Endothelial cell of umbilical vein (primary cell): ENCODE results near the gene UVRAG.

Source experiments
- CTCF ChIP-seq, 2 donors: IDR thresholded peaks; 1 replicate in 1 of 2; 2 replicates in 1 of 2; pipeline ENCODE4 v1.5.1; 2011; ENCODE audit warnings: low read length in 2 of 2, mild to moderate bottlenecking in 2 of 2, moderate library complexity in 2 of 2, control low read depth in 1 of 2, inconsistent platforms in 1 of 2, low read depth in 1 of 2; ENCODE audit not compliant: insufficient read depth in 1 of 2; ENCODE audit errors: extremely low read depth in 1 of 2
- EZH2 ChIP-seq: IDR thresholded peaks from 2 replicates; pipeline ENCODE4 v1.6.1; 2012; ENCODE audit warnings: borderline replicate concordance, low read depth, mild to moderate bottlenecking, moderate library complexity, low read length, inconsistent platforms; ENCODE audit not compliant: severe bottlenecking
- FOS ChIP-seq: IDR thresholded peaks from 2 replicates; pipeline ENCODE4 v1.6.1; 2011; ENCODE audit warnings: mild to moderate bottlenecking, low read length, moderate library complexity, borderline replicate concordance; ENCODE audit not compliant: insufficient read depth
- GATA2 ChIP-seq: IDR thresholded peaks from 2 replicates; pipeline ENCODE4 v1.7.0; 2011; ENCODE audit warnings: low read depth, mild to moderate bottlenecking, moderate library complexity, mixed read lengths, low read length; ENCODE audit not compliant: insufficient read length, insufficient read depth
- JUN ChIP-seq: IDR thresholded peaks from 2 replicates; pipeline ENCODE4 v1.6.1; 2011; ENCODE audit warnings: borderline replicate concordance, low read depth; ENCODE audit not compliant: insufficient read length, insufficient read depth
- MAX ChIP-seq: IDR thresholded peaks from 2 replicates; pipeline ENCODE4 v1.6.1; 2011; ENCODE audit not compliant: insufficient read depth, insufficient read length
- MYC ChIP-seq: IDR thresholded peaks from one replicate; pipeline ENCODE4 v1.6.1; 2011; ENCODE audit warnings: mild to moderate bottlenecking, low read depth, low read length
- POLR2A ChIP-seq: IDR thresholded peaks from 2 replicates; pipeline ENCODE4 v1.6.1; 2012; ENCODE audit warnings: low read depth, mild to moderate bottlenecking, control low read depth, low read length
- POLR2AphosphoS5 ChIP-seq: IDR thresholded peaks from 2 replicates; pipeline ENCODE4 v1.6.1; 2012; ENCODE audit warnings: low read depth, mild to moderate bottlenecking, control low read depth, low read length, moderate library complexity; ENCODE audit not compliant: insufficient read depth

GRCh38 chr11:75931124-75931523 is 116.1 kb downstream of the UVRAG start:
- TF ChIP-seq CTCF (IDR thresholded peaks at IDR 0.05; ENCODE audit: extremely low read depth in 1 of 2, insufficient read depth in 1 of 2, low read depth in 1 of 2, low read length in 2 of 2) (no peak), POLR2A (no peak), EZH2 (no peak), JUN (no peak), MAX (no peak), MYC (no peak), POLR2AphosphoS5 (no peak), GATA2 (peak; percentile 19), FOS (no peak)
